ENCODE measurements around the gene GFRA1.

Gene GFRA1

DNA sequence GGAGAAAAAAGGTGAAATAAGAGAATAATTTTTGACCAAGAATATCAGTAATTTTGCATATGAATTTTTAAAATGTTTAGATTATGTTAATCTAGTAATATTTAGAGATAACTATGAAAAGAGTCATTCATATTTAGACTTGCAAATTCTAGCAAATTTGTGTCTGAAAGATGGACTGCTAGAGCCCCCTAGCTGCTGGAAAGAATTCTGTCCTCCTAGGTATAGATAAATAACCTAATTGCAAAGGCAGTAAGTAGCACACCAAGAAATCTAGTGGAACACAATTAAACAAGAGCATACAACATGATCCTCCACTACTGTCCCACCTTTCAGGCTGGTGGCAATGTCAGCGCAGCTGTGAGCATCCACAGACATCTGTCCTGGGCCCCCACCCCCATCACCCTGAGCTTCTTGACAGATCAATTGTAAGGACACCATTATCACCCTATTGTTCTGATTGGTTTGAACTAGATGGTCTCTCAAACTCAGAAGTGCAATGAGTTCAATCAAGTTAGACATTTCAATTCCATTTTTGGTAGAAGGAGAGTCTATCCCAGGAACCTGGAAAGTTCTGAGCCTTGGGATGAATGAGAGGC, 15.0 kb upstream of the GFRA1 start:
- Mint-ChIP-seq H3K27ac (no peak overlapping the region), H3K36me3 (ENCODE audit: insufficient read depth) (no peaks in the 10 kb centered on the region), H3K27me3 (no peaks in the 10 kb centered on the region), H3K4me3 (no peak overlapping the region), H3K9me3 (peaks cover 0 to 14% of the 10 kb centered on the region in 2 donors), H3K4me1 (ENCODE audit: low read depth in 2 of 2) (no peaks in the 10 kb centered on the region)
- DNase-seq (no peak), ATAC-seq (replicated peaks) (no peak)

DNA sequence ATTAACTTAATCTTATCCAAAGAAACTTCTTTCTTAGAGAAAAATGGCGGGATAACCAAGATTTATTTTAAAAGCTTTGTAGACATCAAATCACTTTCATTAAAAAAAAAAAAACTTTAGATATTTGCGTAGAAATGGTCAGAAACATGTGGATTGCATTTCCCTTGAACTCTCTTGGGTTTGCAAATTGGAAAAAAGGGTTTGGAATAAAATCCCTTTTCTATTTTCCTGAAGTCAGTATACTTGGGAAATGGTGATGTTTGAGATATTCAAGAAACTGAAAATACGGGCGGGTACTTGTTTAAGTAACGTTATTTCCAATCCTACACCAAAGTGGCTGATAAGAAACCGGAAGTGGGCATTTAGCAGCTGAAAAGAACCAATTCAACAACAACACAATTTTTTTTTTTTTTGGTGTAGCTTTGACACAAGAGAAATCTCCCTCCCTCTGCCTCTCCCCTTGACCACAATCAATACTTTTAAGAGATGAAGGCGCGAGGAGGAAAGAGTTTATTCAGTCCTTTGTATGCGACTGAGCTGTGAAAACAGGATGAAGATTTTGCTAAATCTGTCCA, 13.7 kb upstream of the GFRA1 start:
- no peak for ATAC-seq (replicated peaks)
- H3K27ac Mint-ChIP-seq: no peak overlapping the region
- H3K27me3 Mint-ChIP-seq: no peaks in the 10 kb centered on the region
- H3K4me1 Mint-ChIP-seq (ENCODE audit: low read depth in 2 of 2): no peaks in the 10 kb centered on the region
- H3K9me3 Mint-ChIP-seq: peaks cover 0 to 14% of the 10 kb centered on the region in 2 donors
- H3K36me3 Mint-ChIP-seq (ENCODE audit: insufficient read depth): no peaks in the 10 kb centered on the region
- DNase-seq: no peak
- H3K4me3 Mint-ChIP-seq: no peak overlapping the region

DNA sequence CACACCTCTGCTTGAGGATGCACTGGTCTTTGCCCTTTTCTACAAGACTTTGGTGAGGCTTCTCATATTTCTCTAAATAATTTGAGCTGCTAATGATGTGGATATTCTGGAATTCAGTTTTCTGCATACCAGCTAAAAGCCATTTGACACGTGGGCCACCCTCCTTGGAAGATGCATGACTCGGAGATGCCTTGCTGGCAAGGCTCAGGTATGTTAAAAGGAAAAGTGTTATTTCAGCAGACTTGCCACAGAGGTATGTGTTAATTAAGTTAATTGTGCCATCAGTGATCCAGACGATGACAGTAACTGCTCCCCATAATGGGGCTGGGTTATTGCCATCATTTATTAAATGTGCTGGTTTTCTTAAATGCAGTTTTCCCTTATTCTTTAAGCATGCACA, 8.8 kb upstream of the GFRA1 start:
- Mint-ChIP-seq H3K36me3 (ENCODE audit: insufficient read depth) (no peaks in the 10 kb centered on the region), H3K27ac (no peak overlapping the region), H3K27me3 (no peaks in the 10 kb centered on the region)

DNA sequence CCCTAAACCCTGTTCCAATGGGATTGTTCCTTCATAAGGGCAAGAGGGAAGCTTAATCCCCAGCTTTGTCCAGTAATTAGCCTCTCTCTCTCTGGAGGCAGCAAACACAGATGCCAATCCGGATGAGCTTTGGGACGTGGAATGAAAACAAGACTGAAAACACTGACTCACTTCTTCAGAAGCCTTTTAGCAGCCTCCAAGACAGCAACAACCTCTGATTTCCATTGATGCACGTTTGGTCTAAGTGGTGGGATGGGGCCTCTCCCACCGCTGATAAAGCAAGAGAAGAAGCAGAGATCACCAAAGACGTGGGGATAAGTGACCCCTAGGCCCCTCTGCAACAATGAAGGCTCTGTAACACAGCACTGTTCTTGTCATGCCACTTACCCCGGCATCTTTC, 5.8 kb upstream of the GFRA1 start:
- Mint-ChIP-seq H3K27ac (no peak overlapping the region), H3K9me3 (peaks cover 3 to 7% of the 10 kb centered on the region in 2 donors), H3K36me3 (ENCODE audit: insufficient read depth) (peaks cover 3% of the 10 kb centered on the region), H3K27me3 (peaks cover 13 to 14% of the 10 kb centered on the region in 2 donors), H3K4me1 (ENCODE audit: low read depth in 2 of 2) (no peaks in the 10 kb centered on the region), H3K4me3 (no peak overlapping the region)
- ATAC-seq (replicated peaks): no peak
- DNase-seq: no peak

More for the DNA sequence above, 8.8 kb upstream of the GFRA1 start:
- Mint-ChIP-seq H3K4me1 (ENCODE audit: low read depth in 2 of 2) (no peaks in the 10 kb centered on the region), H3K9me3 (peaks cover 2 to 7% of the 10 kb centered on the region in 2 donors), H3K4me3 (no peak overlapping the region)
- ATAC-seq (replicated peaks) (no peak), DNase-seq (no peak)

DNA sequence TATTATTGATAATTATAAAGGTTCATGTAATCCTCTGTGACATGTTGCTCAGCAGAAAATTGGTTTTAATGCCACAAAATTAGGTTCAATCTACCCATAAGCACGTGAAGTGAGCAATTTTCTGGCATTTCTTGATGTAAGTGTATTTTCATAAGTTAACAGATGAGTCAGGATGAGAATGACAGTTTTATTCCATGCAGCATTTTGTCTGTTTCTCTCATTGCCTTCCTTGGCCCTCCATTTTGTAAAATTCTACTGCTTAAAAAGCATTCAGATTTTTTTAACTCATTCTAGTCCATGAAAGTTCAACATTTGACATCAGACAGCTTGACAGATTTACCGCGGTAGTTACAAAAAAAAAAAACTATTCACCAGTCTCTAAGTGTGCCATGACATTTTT, 4.0 kb upstream of the GFRA1 start:
- no peak for ATAC-seq (replicated peaks)
- H3K4me3 Mint-ChIP-seq: no peak overlapping the region
- no peak for DNase-seq
- H3K27ac Mint-ChIP-seq: no peak overlapping the region
- no peaks in the 10 kb centered on the region for H3K4me1 Mint-ChIP-seq (ENCODE audit: low read depth in 2 of 2)
- peaks cover 5 to 7% of the 10 kb centered on the region in 2 donors for H3K9me3 Mint-ChIP-seq
- H3K27me3 Mint-ChIP-seq: peaks cover 20 to 22% of the 10 kb centered on the region in 2 donors
- peaks cover 3% of the 10 kb centered on the region for H3K36me3 Mint-ChIP-seq (ENCODE audit: insufficient read depth)

DNA sequence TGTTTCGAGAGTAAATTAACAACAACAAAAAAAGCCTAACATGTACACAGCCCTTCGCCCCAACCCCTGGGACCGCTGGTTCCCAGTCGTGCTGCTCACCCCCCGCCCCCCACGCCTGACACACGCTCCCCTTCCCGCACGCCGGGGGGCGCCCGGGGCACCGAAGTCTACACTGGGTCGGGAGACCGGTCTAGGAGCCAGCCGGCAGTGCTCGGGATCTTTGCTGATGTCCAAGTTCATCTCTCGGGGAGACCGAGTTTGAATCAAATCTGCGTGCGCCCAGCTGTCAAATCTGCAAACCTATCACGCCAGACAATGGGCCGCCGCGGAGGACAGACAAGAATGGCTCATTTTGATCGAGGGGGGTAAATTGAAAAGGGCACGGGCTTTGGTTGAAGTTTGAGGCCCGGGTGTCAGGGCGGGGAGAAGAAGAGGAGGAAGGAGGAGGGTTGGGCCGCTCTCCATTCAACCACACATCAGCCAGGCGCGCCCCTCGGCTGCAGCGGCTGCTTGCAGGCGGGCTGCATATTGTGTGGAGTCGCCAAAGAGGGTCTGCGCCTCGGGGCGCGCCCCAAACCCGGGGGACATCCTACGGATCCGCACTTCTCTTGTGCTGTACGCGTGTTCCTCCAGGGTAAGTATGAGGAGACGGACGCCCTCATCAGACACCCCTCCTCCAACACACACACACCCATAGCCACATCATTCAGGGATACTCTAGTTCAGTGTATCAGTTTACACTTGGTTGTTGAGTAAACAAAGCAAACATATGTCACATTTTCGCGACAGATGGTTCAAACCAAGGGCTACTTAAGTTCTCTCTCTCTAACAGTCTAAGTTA, 1.3 kb upstream of the GFRA1 start:
- peaks cover 25 to 38% of the 10 kb centered on the region in 2 donors for H3K27me3 Mint-ChIP-seq
- H3K9me3 Mint-ChIP-seq: peaks cover 4 to 7% of the 10 kb centered on the region in 2 donors
- H3K36me3 Mint-ChIP-seq (ENCODE audit: insufficient read depth): peaks cover 3% of the 10 kb centered on the region
- H3K4me1 Mint-ChIP-seq (ENCODE audit: low read depth in 2 of 2): no peaks in the 10 kb centered on the region
- H3K4me3 Mint-ChIP-seq: peak overlapping the region in 1 of 2 donors; percentile 58
- ATAC-seq (replicated peaks) (no peak), DNase-seq (no peak)
- no peak overlapping the region for H3K27ac Mint-ChIP-seq

DNA sequence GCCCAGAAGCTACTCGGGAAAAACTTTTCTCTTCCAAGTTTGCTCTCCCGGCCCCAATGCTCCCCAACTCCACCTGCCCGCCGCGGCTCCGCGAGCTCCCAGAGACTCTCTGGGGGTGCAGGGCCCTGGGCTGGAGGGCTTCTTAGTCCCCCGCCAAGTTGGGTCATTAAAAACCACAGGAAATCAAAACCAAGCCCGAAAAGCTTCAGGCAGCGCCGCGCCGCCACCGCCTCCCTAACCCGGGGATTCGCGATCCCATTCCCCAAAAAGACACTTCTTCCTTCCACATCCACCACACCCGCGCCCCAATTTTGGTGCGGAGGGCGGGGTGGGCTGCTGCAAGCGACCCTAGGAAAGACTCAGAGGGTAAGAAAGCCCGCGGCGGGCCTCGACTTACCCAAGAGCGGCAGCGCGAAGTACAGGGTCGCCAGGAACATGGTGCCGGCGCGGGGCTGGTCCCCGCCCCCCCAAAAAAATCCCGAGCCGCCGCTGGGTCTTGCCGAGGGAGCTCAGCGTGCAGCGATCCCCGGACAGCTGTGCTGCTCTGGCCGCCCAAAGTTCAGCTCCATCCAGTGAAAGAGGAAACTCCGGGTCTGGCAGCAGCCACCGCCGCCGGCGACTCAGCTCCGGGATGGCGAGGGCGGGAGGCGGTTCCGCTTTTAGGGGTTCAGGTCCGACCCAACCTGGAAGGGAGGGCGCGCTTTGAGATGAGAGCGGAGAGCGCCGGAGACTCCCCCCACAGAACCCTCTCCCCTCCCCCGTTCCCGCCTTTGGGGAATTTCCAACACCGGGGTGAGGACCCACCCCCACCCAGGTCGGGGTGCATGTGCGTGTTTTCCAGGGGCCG, 1.2 kb downstream of the GFRA1 start:
- ATAC-seq (replicated peaks) (no peak), DNase-seq (no peak)
- H3K27ac Mint-ChIP-seq: no peak overlapping the region
- H3K4me3 Mint-ChIP-seq: no peak overlapping the region
- H3K9me3 Mint-ChIP-seq: peaks cover 4 to 7% of the 10 kb centered on the region in 2 donors
- H3K27me3 Mint-ChIP-seq: peaks cover 30 to 48% of the 10 kb centered on the region in 2 donors
- peaks cover 3% of the 10 kb centered on the region for H3K36me3 Mint-ChIP-seq (ENCODE audit: insufficient read depth)
- no peaks in the 10 kb centered on the region for H3K4me1 Mint-ChIP-seq (ENCODE audit: low read depth in 2 of 2)

DNA sequence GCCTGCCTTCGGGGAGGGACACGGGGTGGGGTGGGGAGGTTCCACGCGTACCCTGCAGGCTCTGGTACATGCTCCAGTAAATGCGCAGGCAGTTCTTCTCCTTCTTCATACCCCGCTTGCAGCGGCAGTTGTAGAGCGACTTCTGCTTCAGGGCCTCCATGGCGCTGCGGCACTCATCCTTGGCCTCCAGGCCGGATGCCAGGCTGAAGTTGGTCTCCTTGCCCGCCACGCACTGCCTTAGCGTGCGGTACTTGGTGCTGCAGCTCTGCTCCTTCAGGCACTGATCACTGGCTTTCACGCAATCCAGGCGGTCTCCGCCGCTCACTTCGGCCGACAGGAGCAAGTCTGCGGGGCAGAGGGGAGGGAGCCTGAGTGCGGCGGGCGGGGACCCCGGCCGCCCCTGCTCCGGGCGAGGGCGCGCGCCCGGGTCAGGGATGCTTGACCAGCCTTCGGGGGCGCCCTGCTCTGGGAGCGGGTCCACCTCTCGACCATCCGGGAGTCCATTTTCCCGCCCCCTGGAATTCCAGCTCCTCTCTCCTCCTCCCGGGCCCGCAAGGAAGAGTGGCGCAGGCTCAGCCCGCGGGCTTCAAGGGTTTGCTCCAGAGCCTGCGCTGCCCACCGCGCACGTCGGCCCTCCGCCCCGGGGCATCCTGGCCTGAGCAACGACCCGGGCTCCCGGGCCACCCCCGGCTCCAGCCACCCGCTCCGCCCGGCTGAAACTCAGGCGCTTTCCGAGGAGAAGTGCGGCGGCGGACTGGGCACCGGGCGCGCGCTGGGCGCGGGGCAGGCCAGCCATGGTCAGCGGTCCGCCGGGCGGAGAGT, 2.0 kb downstream of the GFRA1 start:
- peaks cover 30 to 48% of the 10 kb centered on the region in 2 donors for H3K27me3 Mint-ChIP-seq
- H3K4me1 Mint-ChIP-seq (ENCODE audit: low read depth in 2 of 2): no peaks in the 10 kb centered on the region
- H3K9me3 Mint-ChIP-seq: peaks cover 2 to 7% of the 10 kb centered on the region in 2 donors
- no peak overlapping the region for H3K27ac Mint-ChIP-seq
- no peak for ATAC-seq (replicated peaks)
- no peak overlapping the region for H3K4me3 Mint-ChIP-seq
- no peaks in the 10 kb centered on the region for H3K36me3 Mint-ChIP-seq (ENCODE audit: insufficient read depth)
- no peak for DNase-seq

DNA sequence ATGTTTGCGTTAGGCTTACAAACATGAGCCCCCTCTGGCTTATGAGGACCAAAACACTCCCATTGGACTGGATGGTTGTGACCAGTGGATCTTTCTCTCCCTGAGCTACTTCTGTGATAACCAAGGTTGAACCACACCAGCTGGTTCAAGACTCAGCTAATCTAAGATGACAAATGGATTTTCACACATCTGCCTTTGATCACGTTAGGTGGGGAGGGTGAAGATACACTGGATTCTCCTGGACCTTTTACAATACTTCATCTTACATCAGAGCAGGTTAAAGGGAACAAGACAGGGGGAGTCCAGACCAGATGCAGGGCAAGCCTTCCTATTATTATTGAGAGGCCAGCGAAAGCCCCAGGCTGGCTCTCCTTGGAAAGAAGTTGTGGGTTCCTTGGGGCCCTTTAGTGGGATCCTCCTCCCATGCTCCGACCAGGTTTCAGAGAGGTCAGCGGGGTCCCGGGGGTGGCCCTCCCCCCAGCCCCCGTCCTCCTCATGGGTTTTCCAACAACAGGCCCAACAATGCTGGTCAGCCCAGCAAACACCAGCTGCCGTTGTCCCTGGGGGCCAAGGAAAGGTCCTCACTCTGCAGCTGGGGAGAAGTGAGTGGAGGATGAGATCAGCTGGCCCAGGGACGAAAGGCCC, 2.8 kb downstream of the GFRA1 start:
- peaks cover 30 to 48% of the 10 kb centered on the region in 2 donors for H3K27me3 Mint-ChIP-seq
- H3K4me1 Mint-ChIP-seq (ENCODE audit: low read depth in 2 of 2): no peaks in the 10 kb centered on the region
- H3K4me3 Mint-ChIP-seq: no peak overlapping the region
- H3K36me3 Mint-ChIP-seq (ENCODE audit: insufficient read depth): no peaks in the 10 kb centered on the region
- DNase-seq: no peak
- H3K9me3 Mint-ChIP-seq: peaks cover 2 to 7% of the 10 kb centered on the region in 2 donors
- ATAC-seq (replicated peaks): no peak
- no peak overlapping the region for H3K27ac Mint-ChIP-seq

DNA sequence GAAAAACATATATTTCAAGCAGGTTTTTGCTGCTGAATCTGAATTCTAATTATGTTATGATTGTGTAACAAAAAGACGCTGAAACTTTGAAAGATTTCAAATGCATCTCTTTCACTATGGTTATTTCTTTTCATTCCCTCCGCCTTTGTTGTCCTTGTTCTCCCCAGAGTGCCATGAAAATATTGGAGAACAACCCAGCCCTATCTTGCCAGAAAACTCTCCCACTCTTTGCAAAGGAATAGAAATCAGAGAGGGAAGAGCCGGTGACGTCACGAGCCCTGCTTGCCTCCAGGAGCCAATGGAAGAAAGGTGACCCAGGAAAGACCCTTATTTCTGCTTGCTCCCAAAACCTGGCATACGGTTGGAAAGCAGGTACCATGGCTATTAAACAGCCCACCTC, 3.4 kb downstream of the GFRA1 start:
- H3K9me3 Mint-ChIP-seq: peaks cover 2 to 7% of the 10 kb centered on the region in 2 donors
- H3K4me1 Mint-ChIP-seq (ENCODE audit: low read depth in 2 of 2): no peaks in the 10 kb centered on the region
- peaks cover 24 to 42% of the 10 kb centered on the region in 2 donors for H3K27me3 Mint-ChIP-seq
- no peak overlapping the region for H3K27ac Mint-ChIP-seq
- H3K36me3 Mint-ChIP-seq (ENCODE audit: insufficient read depth): no peaks in the 10 kb centered on the region
- DNase-seq: no peak
- ATAC-seq (replicated peaks): no peak
- no peak overlapping the region for H3K4me3 Mint-ChIP-seq

DNA sequence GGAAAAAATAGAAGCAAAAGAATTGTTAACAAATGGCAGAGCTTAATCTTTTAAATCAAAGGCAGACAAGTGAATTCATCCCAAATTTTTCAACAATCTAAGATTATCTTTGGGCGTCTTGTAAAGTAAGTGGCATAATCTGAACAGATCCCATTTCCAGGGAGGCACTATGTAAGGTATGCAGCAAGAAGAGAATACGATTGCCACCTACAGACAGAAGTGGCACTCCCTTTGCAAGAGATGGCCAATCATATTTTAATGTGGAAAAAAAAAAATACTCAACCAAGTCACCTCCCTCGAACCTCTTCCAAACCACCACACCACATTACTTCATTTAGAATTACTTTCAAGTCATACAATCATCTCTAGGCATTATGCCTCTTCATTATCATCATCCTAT, 4.0 kb downstream of the GFRA1 start:
- H3K27me3 Mint-ChIP-seq: peaks cover 18 to 35% of the 10 kb centered on the region in 2 donors

DNA sequence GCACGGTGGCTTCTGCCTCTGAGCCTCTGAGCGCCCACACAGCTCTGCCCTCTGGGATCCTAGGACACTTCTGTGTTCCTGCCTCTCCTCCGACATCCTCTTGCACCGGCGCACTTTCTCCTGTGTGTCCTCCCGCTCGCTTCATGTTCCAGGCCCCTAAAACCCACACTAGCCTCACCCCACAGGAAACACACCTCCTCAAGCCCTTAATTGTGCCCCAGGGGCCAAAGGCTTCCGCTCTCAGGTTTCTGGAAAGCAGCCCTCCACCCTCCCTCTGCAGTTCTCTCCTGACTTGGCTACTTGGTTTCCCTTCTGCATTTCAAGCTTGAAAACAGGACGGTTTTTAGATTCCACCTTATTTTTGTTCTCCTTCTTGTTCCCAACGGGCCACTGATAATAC, 7.3 kb downstream of the GFRA1 start:
- Mint-ChIP-seq H3K27me3 (peaks cover 10 to 24% of the 10 kb centered on the region in 2 donors), H3K4me3 (no peak overlapping the region), H3K36me3 (ENCODE audit: insufficient read depth) (no peaks in the 10 kb centered on the region), H3K27ac (no peak overlapping the region), H3K4me1 (ENCODE audit: low read depth in 2 of 2) (no peaks in the 10 kb centered on the region), H3K9me3 (no peaks in the 10 kb centered on the region)
- DNase-seq: no peak
- no peak for ATAC-seq (replicated peaks)

More for the DNA sequence above, 4.0 kb downstream of the GFRA1 start:
- Mint-ChIP-seq H3K36me3 (ENCODE audit: insufficient read depth) (no peaks in the 10 kb centered on the region), H3K27ac (no peak overlapping the region), H3K4me1 (ENCODE audit: low read depth in 2 of 2) (no peaks in the 10 kb centered on the region), H3K4me3 (no peak overlapping the region), H3K9me3 (peaks cover 2 to 7% of the 10 kb centered on the region in 2 donors)
- ATAC-seq (replicated peaks): no peak
- no peak for DNase-seq

All from effector memory CD8-positive, alpha-beta T cell (primary cell).